Activated T-helper 1 cell treated with anti-CD3 and anti-CD28 coated beads, Interleukin-2, amount 50 U/mL, for 16 hours (primary cell): Measurements from ENCODE around the gene TWIST2.

ENCODE experiments used
- DNase-seq, 2 donors: peaks; one replicate each; pipeline ENCODE4 v3.0.0-alpha.2; 2020; ENCODE audit warnings: low read depth in 1 of 2, low spot score in 1 of 2

Gene TWIST2

DNA sequence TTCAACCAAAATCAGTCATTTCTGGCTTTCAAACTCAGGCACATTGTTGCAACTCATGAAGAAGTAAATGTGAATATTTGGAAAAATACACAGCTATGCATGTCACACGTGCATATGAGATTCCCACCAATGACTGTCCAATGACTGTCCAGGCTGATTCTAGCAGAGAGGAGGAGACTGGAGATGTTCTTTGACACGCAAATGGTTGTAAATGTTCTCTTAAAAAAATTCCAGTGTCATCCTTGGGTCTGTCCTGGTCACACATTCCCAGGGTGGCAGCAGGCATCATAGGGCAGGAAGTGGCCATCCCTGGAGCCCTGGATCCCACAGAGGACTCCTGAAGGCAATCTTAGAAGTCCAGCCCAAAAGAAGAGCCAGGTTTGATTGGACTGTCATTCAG is 40.9 kb downstream of the TWIST2 start:
- no peak for DNase-seq

GRCh38 chr2:238890131-238890530 is 42.2 kb downstream of the TWIST2 start:
- no peak for DNase-seq

- DNase-seq, result no peak
These were observed 43.0 kb downstream of the TWIST2 start for GRCh38 chr2:238890618-238891456.

GRCh38 chr2:238891457-238892203 is 43.7 kb downstream of the TWIST2 start:
- no peak for DNase-seq

DNA sequence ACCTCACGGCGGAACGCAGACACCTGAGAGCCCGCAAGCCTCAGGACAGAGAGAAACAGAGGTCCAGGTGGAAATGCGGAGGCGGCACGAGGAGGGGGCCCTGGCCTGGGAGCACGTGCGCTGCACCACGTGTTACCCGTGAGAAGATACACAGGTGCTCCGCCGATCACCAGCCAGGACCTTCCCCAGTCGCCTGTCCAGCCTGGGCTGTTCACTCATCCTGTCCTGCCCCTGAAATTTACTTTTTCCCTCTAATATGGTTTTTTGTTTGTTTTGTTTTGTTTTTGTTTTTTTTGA is 44.3 kb downstream of the TWIST2 start:
- no peak for DNase-seq

- DNase-seq, result no peak
These were observed 44.9 kb downstream of the TWIST2 start for GRCh38 chr2:238892796-238893195.

- DNase-seq, result no peak
These were observed 45.6 kb downstream of the TWIST2 start for GRCh38 chr2:238893349-238894000.

GRCh38 chr2:238894226-238894949 is 46.5 kb downstream of the TWIST2 start:
- no peak for DNase-seq

DNA sequence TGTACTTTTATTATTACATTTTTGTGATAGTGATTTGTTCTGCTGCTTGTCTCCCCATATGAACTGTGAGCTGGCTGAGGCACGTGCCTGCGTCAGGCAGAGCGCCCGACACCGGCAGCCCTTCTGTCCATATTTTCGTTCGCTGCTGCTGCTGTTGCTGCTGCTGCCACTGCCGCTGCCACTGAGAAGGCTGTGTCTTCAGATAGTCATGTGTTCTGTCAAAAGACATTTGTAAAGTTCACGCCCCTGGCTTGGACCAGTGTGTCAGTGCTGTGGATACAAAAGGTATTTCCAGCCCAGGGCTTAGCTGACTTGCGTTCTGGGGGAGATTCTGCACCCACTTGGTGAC is 47.0 kb downstream of the TWIST2 start:
- no peak for DNase-seq

- DNase-seq, result no peak
These were observed 47.5 kb downstream of the TWIST2 start for GRCh38 chr2:238895361-238895882.

DNA sequence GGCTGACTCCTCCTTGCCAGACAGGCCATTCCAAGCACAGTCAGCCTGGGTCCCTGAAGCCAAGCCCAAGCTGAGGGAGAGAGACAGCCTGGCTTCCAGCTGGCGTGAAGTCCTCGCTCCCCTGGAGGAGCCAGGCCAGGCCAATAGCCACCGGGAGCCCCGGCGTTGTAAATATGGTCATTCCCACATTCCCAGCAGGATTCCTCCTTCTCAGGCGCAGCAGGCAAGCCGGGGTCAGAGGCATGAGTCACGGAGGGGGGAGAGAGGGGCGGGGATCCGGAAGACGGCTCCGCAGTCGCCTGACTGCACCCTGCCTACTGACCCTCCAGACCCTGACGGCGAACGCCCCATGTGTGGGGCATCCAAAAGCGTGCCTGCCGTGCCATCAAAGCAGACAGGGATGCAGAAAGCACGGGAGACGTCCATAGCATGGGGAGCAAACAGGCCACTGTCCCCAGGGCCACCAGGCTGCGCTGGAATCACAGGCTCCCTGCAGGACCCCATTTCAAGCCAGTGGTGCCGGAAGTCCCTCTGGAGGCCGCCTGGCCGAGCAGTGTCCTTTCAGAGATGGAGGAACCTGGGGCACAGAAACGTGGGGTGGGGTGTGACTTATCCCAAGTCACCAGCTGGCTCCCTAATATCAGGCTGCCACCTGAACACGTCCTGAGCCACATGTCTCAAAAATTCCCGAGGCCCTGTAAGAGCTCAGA is 48.2 kb downstream of the TWIST2 start:
- no peak for DNase-seq

GRCh38 chr2:238896641-238897040 is 48.8 kb downstream of the TWIST2 start:
- no peak for DNase-seq

GRCh38 chr2:238897122-238897880 is 49.4 kb downstream of the TWIST2 start:
- no peak for DNase-seq

DNA sequence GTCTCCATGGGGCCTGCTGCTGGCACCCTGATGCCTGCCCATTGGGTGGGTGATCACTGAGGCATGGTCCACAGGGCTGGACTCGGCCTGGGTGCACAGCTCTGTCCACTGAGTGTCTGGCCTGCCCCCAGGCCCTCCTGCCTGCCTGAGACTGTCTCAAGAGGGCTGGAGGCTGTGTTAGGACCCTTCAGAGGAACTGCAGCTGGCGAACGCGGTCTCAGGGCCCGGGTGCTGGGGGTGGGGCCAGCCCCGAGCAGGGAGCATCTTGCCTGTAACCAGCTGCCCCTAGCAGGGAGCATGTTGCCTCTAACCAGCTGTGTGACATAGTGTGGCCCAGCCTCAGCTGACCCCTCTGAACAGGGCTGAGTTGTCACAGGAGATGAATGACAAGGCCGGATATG is 50.0 kb downstream of the TWIST2 start:
- no peak for DNase-seq

DNA sequence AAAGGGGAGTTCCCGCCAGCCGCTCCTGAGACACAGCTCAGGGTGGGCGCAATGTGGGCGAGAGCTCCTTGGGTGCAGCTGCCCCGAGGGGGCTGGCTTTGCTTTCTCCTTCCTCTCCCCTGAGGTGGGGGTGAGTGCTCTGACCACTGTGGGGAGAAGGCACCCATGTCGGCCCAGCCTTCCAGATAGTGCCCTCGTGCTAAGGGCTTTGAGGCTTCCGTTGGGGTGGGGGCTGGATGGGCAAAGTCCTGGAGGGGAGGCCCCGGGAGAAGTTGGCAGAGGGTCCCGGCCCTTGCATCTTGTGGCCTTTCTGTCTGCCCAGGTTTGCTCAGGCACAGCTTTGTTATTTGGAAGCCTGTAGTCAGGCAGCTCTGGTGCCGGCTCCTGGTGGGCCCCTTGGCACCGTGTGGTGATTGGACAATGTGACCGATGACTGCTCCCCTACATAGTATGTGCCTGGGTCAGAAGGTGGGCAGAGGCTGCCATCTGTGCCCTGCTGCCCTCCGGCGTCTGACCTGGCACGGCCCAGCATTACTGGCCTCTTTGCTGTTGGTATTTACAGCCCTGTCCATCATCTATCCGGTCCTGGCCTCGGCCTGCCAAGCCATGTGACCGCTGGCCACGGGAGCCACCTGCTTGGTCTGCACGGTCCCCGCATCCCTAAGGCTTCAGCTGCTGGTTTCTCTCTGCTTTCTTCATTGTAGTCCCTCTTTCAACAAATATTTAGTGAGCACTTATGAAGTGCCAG is 50.8 kb downstream of the TWIST2 start:
- no peak for DNase-seq

GRCh38 chr2:238899386-238899785 is 51.5 kb downstream of the TWIST2 start:
- no peak for DNase-seq

GRCh38 chr2:238900511-238900910 is 52.6 kb downstream of the TWIST2 start:
- no peak for DNase-seq

DNA sequence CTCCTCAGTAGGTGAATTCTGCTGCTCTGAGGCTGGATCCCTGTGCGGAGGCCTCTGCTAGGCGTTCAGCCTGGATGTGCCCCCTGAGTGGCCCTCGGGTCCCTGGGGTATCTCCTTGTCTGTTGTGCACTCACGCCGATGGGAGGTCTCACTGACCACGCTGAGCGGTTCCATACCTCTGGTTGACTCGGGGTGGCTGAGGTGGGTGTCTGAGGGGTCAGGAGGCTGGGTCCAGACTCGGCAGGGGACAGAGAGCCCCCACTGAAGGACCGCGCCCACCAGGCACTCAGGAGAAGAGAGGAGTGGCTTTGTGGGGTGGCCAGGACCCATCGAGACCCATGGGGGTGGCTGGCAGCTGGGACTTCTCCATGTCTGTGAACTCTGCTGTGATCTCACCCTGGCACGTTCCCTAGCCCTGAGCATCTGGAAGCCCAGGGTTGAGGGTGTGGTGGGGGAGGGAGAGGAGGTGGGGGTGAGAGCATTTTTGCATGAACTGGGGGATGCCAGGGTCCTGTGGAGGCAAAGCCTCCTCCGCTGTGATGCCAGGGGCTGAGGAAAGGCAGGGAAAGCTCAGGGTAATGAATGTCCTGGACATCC is 53.7 kb downstream of the TWIST2 start:
- no peak for DNase-seq

GRCh38 chr2:238902285-238902684 is 54.4 kb downstream of the TWIST2 start:
- DNase-seq, result no peak
